HG03045 (cell line): Measurements from ENCODE around the gene KLHDC1.
"Not testable (repeated sequence)": the region's sequence is repeated elsewhere in the genome, so short reads cannot be mapped to it uniquely, and the experiment has no call there.

Experiments
- ATAC-seq: cut with Tn5 transposase; IDR thresholded peaks from one replicate; pipeline ENCODE4 v1.9.1; 2021; ENCODE audit warnings: mild to moderate bottlenecking, moderate library complexity; ENCODE audit not compliant: unreplicated experiment

KLHDC1 gene

GRCh38 chr14:49721733-49722435 lies 29.0 kb downstream of the KLHDC1 start:
- ATAC-seq = not testable (repeated sequence)

- no peak for ATAC-seq
Measured at GRCh38 chr14:49727171-49727570, 34.3 kb downstream of the KLHDC1 start.

- ATAC-seq = no peak
Measured at GRCh38 chr14:49732896-49733295, 40.0 kb downstream of the KLHDC1 start.

GRCh38 chr14:49733836-49734235 lies 40.9 kb downstream of the KLHDC1 start:
- ATAC-seq = no peak

- ATAC-seq = not testable (repeated sequence)
Measured at GRCh38 chr14:49735669-49736068, 42.7 kb downstream of the KLHDC1 start.

GRCh38 chr14:49745191-49745590 lies 52.3 kb downstream of the KLHDC1 start:
- ATAC-seq = no peak

GRCh38 chr14:49746476-49746875 lies 53.6 kb downstream of the KLHDC1 start:
- not testable (repeated sequence) for ATAC-seq

GRCh38 chr14:49754570-49755097 lies 61.7 kb downstream of the KLHDC1 start:
- ATAC-seq = no peak

- ATAC-seq = no peak
Measured at GRCh38 chr14:49755378-49755777, 62.5 kb downstream of the KLHDC1 start.

- no peak for ATAC-seq
Measured at GRCh38 chr14:49761839-49762551, 69.1 kb downstream of the KLHDC1 start.

- ATAC-seq = no peak
Measured at GRCh38 chr14:49766839-49767238, 73.9 kb downstream of the KLHDC1 start.

GRCh38 chr14:49767270-49767570 lies 74.3 kb downstream of the KLHDC1 start:
- no peak for ATAC-seq

GRCh38 chr14:49767571-49768300 lies 74.8 kb downstream of the KLHDC1 start, which contains the start of gene KLHDC2:
Gene KLHDC2, plus strand, starts transcription at chr14:49768153. Its CDS starts 316 bp downstream, at chr14:49768469.
- ATAC-seq = peak; percentile 92

- ATAC-seq = peak; percentile 34
Measured at GRCh38 chr14:49768301-49769121, 75.6 kb downstream of the KLHDC1 start.

- ATAC-seq = no peak
Measured at GRCh38 chr14:49769171-49769570, 76.3 kb downstream of the KLHDC1 start.

- no peak for ATAC-seq
Measured at GRCh38 chr14:49769581-49770211, 76.8 kb downstream of the KLHDC1 start.

- ATAC-seq = no peak
Measured at GRCh38 chr14:49770212-49770817, 77.4 kb downstream of the KLHDC1 start.

- not testable (repeated sequence) for ATAC-seq
Measured at GRCh38 chr14:49771691-49772090, 78.8 kb downstream of the KLHDC1 start.

- no peak for ATAC-seq
Measured at GRCh38 chr14:49774106-49774505, 81.2 kb downstream of the KLHDC1 start.

GRCh38 chr14:49778421-49778820 lies 85.5 kb downstream of the KLHDC1 start:
- no peak for ATAC-seq
